ENCODE results near the gene PTPRJ.

The PTPRJ gene

DNA sequence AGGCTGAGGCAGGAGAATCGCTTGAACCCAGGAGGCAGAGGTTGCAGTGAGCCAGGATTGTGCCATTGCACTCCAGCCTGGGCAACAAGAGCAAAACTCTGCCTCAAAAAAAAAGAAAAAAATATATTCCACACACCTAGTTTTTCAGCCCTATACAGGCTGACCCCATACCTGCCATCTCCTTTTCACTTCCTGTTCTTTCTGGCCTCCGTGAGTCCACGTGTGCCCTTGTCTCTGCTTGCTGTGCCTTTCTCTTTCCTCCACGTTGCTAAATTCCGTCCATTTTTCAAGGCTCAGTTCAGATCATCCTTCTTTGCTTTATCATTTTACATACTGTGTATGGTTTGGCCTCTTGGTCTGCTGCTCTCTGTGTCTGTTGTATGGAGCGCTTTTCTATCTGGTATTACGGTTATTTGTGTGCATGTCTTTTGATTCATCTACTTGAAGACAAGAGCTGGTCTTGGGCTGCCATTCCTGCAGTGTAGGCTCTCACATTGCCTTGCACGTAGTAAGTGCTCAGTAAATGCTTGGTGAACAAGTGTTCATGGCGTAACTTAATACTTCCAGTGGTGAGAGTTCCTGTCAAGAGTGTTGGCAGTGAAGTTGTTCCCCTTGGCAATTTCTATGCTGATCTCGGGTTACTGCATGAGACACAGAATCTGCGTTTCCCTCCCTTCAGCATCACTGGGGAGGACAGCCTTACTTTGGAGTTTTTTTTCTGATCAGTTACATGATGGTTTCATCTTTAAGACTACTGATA is 57.5 kb downstream of the PTPRJ start:
- Histone ChIP-seq H3K27me3 (ENCODE audit: control insufficient read depth, insufficient read depth, low read length) (no peaks in the 10 kb centered on the region), H3K9ac (ENCODE audit: low read depth, low read length) (no peak overlapping the region), H3K4me1 (ENCODE audit: control insufficient read depth, insufficient read depth, low read length) (peaks cover 17% of the 10 kb centered on the region), H3K4me3 (ENCODE audit: low read length) (no peak overlapping the region), H3K9me3 (replicated peaks; ENCODE audit: low read length) (no peaks in the 10 kb centered on the region), H3K36me3 (ENCODE audit: insufficient read depth, low read length) (peaks cover 4% of the 10 kb centered on the region), H3K4me2 (ENCODE audit: low read length) (no peak overlapping the region)

DNA sequence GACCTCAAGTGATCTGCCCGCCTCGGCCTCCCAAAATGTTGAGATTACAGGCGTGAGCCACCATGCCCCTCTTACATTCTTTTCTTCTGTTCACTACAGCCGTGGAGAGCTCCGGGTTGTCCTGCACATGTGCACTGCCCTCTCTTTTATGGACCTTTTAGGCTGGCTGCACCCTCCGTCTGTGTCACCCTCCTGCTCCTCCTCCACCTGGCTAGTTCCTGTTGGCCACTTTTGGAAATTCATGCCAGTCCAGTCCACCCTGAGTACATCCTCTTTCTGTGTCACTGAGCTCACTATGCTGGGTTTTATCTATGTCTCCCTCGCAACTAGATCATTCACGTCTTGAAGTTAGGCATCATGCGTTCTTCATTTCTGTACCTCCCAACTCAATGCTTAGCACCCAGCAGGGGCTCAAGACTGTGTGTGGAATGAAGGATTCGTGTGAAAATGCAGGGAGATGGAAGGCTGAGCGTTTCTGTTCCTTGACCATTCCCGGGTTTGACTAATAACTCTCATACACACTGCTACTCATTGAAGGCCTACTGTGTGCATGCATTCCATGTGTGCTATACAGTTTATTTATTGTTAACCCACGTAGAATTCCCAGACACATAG is 60.6 kb downstream of the PTPRJ start:
- Histone ChIP-seq H3K4me2 (ENCODE audit: low read length) (no peak overlapping the region), H3K36me3 (ENCODE audit: insufficient read depth, low read length) (no peaks in the 10 kb centered on the region), H3K4me1 (ENCODE audit: control insufficient read depth, insufficient read depth, low read length) (peaks cover 10% of the 10 kb centered on the region), H3K9ac (ENCODE audit: low read depth, low read length) (no peak overlapping the region), H3K4me3 (ENCODE audit: low read length) (no peak overlapping the region), H3K27me3 (ENCODE audit: control insufficient read depth, insufficient read depth, low read length) (no peaks in the 10 kb centered on the region), H3K9me3 (replicated peaks; ENCODE audit: low read length) (no peaks in the 10 kb centered on the region)

DNA sequence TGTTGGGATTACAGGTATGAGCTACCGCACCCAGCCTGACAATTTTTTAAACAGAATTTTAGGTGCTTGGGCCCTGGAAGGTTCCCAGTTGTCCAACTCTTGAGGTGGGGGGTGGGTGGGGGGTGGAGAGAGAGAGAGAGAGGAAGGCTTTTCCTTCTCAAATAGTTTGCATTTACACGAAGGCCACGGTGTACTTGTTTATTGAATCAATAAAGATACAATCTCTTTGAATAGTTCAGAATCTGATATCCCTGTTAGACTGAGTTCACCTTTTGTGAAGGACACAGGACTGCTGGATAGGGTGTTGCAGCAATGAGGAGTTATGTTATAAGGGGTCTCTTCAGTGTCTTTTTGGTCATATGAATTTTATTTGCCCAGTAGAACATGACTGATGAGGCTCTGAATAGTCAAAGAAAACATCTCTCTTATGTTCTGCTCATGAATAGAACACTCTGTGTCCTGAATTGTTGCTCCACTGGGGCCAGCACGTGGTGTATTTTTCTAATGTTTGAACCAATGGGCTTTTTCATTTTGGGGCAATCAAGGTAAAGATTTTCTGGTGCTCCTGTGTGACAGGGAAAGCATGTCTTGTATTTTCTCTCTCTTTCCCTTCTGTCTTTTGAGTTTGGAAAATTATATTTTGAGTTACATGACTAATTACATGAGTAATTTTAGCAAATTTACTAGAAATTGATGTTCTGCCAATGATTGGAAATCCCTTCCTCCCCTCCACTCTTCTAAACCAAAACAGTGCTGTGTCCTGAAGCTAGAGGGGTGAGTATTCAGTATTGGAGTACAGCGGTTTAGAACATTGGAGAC is 61.7 kb downstream of the PTPRJ start:
- Histone ChIP-seq H3K4me2 (ENCODE audit: low read length) (no peak overlapping the region), H3K9me3 (replicated peaks; ENCODE audit: low read length) (no peaks in the 10 kb centered on the region), H3K4me1 (ENCODE audit: control insufficient read depth, insufficient read depth, low read length) (peaks cover 10% of the 10 kb centered on the region), H3K4me3 (ENCODE audit: low read length) (no peak overlapping the region), H3K36me3 (ENCODE audit: insufficient read depth, low read length) (no peaks in the 10 kb centered on the region), H3K9ac (ENCODE audit: low read depth, low read length) (no peak overlapping the region), H3K27me3 (ENCODE audit: control insufficient read depth, insufficient read depth, low read length) (no peaks in the 10 kb centered on the region)

DNA sequence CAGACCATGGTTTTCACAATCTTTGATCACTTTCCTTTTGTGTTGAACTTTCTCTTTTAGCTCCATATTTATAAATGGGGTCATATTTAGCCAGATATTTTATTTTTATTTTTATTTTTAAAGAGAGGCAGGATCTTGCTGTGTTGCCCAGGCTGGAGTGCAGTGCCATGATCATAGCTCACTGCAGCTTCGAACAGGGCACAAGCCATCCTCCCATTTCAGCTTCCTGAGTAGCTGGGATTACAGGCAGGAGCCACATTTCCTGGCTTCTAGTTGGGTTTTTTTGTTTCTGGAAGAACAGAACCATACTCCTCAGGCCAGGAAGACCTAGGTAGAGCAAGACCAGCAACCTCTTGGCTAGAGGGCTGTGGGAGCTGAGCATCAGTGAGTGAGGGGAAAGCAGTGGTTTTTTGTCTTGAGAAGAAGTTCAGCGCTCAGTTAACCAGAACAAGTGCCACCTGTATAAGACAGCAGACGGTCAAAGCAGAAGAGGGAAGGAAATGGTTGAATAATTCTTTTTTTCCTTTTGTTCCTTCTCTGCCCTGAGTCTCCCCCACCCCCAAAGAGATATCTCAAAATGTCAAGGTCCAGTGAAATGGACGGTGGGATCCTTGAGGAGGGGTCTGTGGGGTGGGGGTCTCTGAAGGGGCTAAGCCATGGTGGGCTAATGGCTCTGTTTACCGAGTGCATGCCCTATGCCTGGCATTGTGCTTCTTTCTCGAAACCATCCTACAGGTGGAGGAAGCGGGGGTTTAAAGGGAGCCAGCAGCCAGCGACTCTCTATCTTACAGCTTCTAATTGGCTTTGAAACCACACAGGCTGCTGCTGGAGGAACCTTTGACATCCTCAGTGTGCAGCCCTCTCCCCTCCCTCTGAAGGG is 63.0 kb downstream of the PTPRJ start:
- H3K4me3 ChIP-seq (ENCODE audit: low read length), result no peak overlapping the region
- no peaks in the 10 kb centered on the region for H3K27me3 ChIP-seq (ENCODE audit: control insufficient read depth, insufficient read depth, low read length)
- H3K4me1 ChIP-seq (ENCODE audit: control insufficient read depth, insufficient read depth, low read length), result peaks cover 10% of the 10 kb centered on the region
- H3K36me3 ChIP-seq (ENCODE audit: insufficient read depth, low read length), result no peaks in the 10 kb centered on the region
- no peak overlapping the region for H3K4me2 ChIP-seq (ENCODE audit: low read length)
- no peaks in the 10 kb centered on the region for H3K9me3 ChIP-seq (replicated peaks; ENCODE audit: low read length)
- no peak overlapping the region for H3K9ac ChIP-seq (ENCODE audit: low read depth, low read length)

DNA sequence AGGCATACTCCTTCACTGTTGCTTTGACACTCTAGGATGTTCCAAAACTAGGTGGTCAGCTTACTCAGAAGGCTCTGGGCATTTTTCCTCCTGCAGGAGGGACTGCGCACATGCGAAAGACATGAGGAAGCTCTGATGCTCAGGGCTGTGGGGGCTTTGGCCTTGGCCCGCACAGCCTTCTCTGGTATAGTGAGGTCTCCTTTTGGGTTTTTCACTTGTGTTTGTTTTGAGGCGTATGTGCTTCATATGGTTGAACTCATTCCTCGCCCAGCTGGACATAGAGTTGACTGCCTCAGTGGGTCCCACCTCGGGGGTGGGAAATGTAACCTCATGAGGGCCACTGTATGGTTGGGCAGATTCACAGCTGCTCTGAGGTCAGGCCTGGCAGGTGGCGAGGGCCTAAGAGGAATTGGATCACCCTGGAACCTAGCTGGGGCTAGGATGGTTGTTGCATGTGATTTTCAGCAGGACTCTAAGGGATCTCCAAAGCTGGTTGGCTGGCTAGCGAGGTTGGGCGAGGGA is 63.7 kb downstream of the PTPRJ start:
- Histone ChIP-seq H3K27me3 (ENCODE audit: control insufficient read depth, insufficient read depth, low read length) (no peaks in the 10 kb centered on the region), H3K4me2 (ENCODE audit: low read length) (no peak overlapping the region), H3K9me3 (replicated peaks; ENCODE audit: low read length) (no peaks in the 10 kb centered on the region), H3K36me3 (ENCODE audit: insufficient read depth, low read length) (no peaks in the 10 kb centered on the region), H3K9ac (ENCODE audit: low read depth, low read length) (no peak overlapping the region), H3K4me1 (ENCODE audit: control insufficient read depth, insufficient read depth, low read length) (peaks cover 10% of the 10 kb centered on the region), H3K4me3 (ENCODE audit: low read length) (no peak overlapping the region)

DNA sequence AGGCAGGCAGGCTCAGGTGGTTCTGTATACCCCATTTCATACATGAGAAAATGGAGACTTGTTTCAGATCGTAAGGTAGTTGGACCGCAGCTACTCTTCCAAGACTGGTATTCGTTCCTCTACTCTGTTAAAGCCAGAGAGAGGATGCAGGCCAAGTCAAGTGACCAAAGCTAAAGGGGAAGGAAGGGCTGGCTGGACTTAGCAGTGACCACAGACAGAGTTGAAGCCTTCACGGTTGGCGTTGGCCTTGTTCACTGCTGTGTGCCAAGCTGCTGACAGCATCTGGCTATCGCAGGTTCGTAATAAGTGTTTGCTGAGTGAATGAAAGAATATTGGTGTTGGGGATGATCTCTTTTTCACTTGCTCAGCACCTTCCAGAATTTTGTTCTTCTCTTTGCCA is 64.2 kb downstream of the PTPRJ start:
- Histone ChIP-seq H3K27me3 (ENCODE audit: control insufficient read depth, insufficient read depth, low read length) (no peaks in the 10 kb centered on the region), H3K4me3 (ENCODE audit: low read length) (no peak overlapping the region), H3K36me3 (ENCODE audit: insufficient read depth, low read length) (no peaks in the 10 kb centered on the region), H3K4me1 (ENCODE audit: control insufficient read depth, insufficient read depth, low read length) (peaks cover 10% of the 10 kb centered on the region), H3K4me2 (ENCODE audit: low read length) (no peak overlapping the region), H3K9me3 (replicated peaks; ENCODE audit: low read length) (no peaks in the 10 kb centered on the region), H3K9ac (ENCODE audit: low read depth, low read length) (no peak overlapping the region)

DNA sequence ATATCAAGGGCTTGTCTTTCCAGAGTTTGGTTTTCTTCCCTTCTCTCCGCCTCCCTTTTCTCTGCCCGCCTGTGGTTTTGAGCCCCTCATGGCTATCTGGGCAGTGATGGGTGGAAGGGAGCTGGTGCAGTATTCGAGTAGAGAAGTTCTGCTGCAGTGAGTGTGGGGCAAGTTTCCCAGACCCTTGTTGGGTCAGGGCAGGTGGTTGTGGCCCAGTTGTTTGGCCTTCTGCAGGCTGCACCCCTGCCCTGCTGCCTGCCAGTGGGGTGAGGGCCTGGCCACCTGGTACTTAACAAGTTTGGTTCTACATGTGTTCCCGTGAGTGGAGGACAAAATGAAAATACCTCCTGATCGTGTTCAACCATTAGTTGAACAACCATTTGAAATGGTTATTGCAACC is 65.2 kb downstream of the PTPRJ start:
- H3K4me1 ChIP-seq (ENCODE audit: control insufficient read depth, insufficient read depth, low read length), result peaks cover 10% of the 10 kb centered on the region

DNA sequence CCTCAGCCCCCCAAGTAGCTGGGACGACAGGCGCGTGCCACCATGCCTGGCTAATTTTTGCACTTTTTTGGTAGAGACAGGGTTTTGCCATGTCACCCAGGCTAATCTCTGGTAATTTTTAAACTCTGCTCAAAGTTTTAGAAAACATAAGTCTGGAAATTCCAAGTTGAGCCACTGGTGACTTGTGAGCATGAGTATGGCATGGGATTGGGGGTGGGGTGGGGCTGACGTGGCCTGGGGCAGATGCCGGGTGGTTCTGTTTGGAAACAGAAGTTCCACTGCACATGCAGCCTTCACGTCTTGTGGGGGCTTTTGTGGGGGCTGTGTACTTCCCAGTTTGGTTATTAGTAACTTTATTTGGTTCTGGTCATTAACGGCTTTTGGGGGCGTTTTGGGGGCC is 67.3 kb downstream of the PTPRJ start:
- Histone ChIP-seq H3K4me1 (ENCODE audit: control insufficient read depth, insufficient read depth, low read length) (peaks cover 9% of the 10 kb centered on the region), H3K9me3 (replicated peaks; ENCODE audit: low read length) (no peaks in the 10 kb centered on the region), H3K36me3 (ENCODE audit: insufficient read depth, low read length) (no peaks in the 10 kb centered on the region), H3K4me2 (ENCODE audit: low read length) (no peak overlapping the region), H3K4me3 (ENCODE audit: low read length) (no peak overlapping the region), H3K9ac (ENCODE audit: low read depth, low read length) (no peak overlapping the region), H3K27me3 (ENCODE audit: control insufficient read depth, insufficient read depth, low read length) (no peaks in the 10 kb centered on the region)

More for the DNA sequence above, 65.2 kb downstream of the PTPRJ start:
- Histone ChIP-seq H3K4me2 (ENCODE audit: low read length) (no peak overlapping the region), H3K4me3 (ENCODE audit: low read length) (no peak overlapping the region), H3K9me3 (replicated peaks; ENCODE audit: low read length) (no peaks in the 10 kb centered on the region), H3K27me3 (ENCODE audit: control insufficient read depth, insufficient read depth, low read length) (no peaks in the 10 kb centered on the region), H3K36me3 (ENCODE audit: insufficient read depth, low read length) (no peaks in the 10 kb centered on the region), H3K9ac (ENCODE audit: low read depth, low read length) (no peak overlapping the region)

DNA sequence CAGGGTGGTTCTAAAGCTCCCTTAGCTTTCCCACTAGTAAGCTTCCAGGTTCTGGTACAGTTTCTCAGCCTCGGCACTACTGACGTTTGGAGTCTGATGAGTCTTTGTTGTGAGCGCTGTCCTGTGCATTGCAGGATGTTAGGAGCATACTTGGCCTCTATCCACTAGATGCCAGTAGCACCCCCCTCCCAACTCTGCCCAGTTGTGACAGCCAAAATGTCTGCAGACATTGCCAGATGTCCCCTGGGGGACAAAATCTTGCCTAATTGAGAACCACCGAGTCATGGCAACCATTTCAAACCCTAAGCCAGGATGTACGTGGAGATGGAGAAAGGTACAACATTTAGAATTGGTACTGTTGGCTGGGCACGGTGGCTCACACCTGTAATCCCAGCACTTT is 68.7 kb downstream of the PTPRJ start:
- H3K27me3 ChIP-seq (ENCODE audit: control insufficient read depth, insufficient read depth, low read length), result no peaks in the 10 kb centered on the region
- H3K9me3 ChIP-seq (replicated peaks; ENCODE audit: low read length), result no peaks in the 10 kb centered on the region
- no peak overlapping the region for H3K4me3 ChIP-seq (ENCODE audit: low read length)
- no peak overlapping the region for H3K4me2 ChIP-seq (ENCODE audit: low read length)
- no peaks in the 10 kb centered on the region for H3K36me3 ChIP-seq (ENCODE audit: insufficient read depth, low read length)
- no peak overlapping the region for H3K9ac ChIP-seq (ENCODE audit: low read depth, low read length)
- peaks cover 8% of the 10 kb centered on the region for H3K4me1 ChIP-seq (ENCODE audit: control insufficient read depth, insufficient read depth, low read length)

DNA sequence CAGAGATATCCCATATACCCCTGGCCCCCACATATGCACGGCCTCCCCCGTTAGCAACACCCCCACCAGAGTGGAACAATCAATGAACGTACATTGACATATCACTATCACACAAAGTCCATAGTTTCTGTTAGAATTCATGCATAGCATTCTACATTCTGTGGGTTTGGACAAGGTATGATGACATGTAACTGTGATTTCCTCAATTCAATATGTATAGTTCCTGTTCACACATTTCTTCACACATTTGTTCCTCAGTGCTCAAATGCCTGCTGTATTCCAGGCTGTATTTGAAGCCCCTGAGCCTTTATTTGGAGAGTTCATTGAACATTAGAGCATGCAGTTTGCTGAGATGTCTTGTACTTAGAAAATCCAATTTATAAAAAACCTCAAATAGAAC is 69.9 kb downstream of the PTPRJ start:
- peaks cover 11% of the 10 kb centered on the region for H3K4me1 ChIP-seq (ENCODE audit: control insufficient read depth, insufficient read depth, low read length)
- H3K36me3 ChIP-seq (ENCODE audit: insufficient read depth, low read length), result no peaks in the 10 kb centered on the region
- no peaks in the 10 kb centered on the region for H3K27me3 ChIP-seq (ENCODE audit: control insufficient read depth, insufficient read depth, low read length)
- no peaks in the 10 kb centered on the region for H3K9me3 ChIP-seq (replicated peaks; ENCODE audit: low read length)
- H3K4me2 ChIP-seq (ENCODE audit: low read length), result no peak overlapping the region
- no peak overlapping the region for H3K9ac ChIP-seq (ENCODE audit: low read depth, low read length)
- H3K4me3 ChIP-seq (ENCODE audit: low read length), result no peak overlapping the region

Data from skeletal muscle satellite cell (primary cell).